ENCODE measurements around the gene BARX1.

Gene BARX1

DNA sequence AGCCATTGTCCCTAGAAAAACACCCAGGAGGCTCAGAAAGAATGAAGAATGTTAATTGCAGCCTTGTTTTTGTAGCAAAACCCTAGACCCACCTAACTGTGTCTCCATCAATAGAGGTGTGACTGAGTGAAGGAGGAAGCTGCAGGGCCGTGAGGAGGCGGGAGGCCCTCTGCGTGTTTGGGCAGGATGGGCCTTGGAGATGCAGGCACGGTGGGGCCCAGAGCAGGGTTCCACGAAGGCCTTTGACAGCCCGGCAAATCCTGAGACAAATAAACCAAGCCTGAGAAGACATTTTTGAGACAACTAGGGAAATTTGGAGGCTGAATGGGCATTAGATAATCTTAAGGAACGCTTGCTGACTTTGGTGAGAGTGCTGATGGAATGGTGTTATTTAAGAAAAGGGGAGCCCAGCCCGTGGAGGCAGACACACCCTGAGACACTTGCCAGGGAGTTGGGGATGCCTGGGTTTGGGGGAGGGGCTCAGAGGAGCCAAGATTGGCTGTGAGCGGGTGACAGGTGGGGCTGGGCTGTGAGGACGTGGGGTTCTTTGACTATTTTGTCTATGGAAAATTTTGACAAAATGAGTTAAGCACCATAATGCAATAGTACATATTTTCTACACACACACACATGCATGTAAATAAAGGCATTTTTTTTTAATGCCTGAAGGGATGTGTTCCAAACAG is 48.8 kb downstream of the BARX1 start:
- Histone ChIP-seq H3K4me1 (ENCODE audit: control insufficient read depth, insufficient read depth, low read length) (no peaks in the 10 kb centered on the region), H3K36me3 (ENCODE audit: control insufficient read depth, insufficient read depth, low read length) (no peaks in the 10 kb centered on the region), H3K27ac (ENCODE audit: low read length) (no peak overlapping the region), H3K27me3 (ENCODE audit: control insufficient read depth, insufficient read depth, low read length) (no peaks in the 10 kb centered on the region), H3K9me3 (ENCODE audit: control insufficient read depth, insufficient read depth, low read length) (no peaks in the 10 kb centered on the region), H3K4me3 (ENCODE audit: low read length) (no peak overlapping the region)
- DNase-seq (ENCODE audit: low read depth, low spot score), result no peak
- no CpG with 5 or more reads among the region's 10 CpGs for WGBS (ENCODE audit: insufficient coverage, insufficient read length)

DNA sequence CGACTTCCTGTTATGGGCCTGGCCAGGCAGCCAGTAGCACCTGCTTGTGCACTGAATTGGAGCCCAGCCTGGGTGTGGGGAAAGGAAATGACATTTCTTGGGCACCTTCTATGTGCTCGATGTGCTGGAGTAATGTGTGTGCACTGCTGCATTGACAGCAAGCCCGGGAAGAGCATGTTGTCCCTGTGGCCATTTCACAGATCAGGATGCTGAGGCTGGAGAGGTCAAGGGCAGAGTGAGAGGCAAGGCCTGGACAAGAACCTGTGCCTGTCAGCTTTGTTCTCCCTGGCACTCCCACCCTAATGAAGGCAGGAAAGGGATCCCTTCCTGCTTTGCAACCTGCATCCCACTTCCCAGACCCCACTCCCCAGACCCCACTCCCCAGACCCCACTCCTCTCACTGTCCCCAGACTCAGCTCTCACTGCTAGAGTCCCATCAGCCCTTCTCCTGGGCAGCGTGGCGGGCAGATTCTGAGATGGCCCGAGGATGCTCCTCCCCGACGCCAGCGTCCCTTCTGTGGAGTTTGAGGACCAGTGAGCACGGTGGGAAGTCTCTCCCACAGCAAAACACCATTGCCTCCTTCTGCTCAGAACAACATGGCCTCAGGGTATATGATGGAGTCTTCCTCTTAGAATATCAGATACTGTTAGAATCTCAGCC is 49.6 kb downstream of the BARX1 start:
- Histone ChIP-seq H3K9me3 (ENCODE audit: control insufficient read depth, insufficient read depth, low read length) (no peaks in the 10 kb centered on the region), H3K4me3 (ENCODE audit: low read length) (no peak overlapping the region), H3K4me1 (ENCODE audit: control insufficient read depth, insufficient read depth, low read length) (no peaks in the 10 kb centered on the region), H3K36me3 (ENCODE audit: control insufficient read depth, insufficient read depth, low read length) (no peaks in the 10 kb centered on the region), H3K27me3 (ENCODE audit: control insufficient read depth, insufficient read depth, low read length) (no peaks in the 10 kb centered on the region), H3K27ac (ENCODE audit: low read length) (no peak overlapping the region)
- no CpG with 5 or more reads among the region's 10 CpGs for WGBS (ENCODE audit: insufficient coverage, insufficient read length)
- no peak for DNase-seq (ENCODE audit: low read depth, low spot score)

DNA sequence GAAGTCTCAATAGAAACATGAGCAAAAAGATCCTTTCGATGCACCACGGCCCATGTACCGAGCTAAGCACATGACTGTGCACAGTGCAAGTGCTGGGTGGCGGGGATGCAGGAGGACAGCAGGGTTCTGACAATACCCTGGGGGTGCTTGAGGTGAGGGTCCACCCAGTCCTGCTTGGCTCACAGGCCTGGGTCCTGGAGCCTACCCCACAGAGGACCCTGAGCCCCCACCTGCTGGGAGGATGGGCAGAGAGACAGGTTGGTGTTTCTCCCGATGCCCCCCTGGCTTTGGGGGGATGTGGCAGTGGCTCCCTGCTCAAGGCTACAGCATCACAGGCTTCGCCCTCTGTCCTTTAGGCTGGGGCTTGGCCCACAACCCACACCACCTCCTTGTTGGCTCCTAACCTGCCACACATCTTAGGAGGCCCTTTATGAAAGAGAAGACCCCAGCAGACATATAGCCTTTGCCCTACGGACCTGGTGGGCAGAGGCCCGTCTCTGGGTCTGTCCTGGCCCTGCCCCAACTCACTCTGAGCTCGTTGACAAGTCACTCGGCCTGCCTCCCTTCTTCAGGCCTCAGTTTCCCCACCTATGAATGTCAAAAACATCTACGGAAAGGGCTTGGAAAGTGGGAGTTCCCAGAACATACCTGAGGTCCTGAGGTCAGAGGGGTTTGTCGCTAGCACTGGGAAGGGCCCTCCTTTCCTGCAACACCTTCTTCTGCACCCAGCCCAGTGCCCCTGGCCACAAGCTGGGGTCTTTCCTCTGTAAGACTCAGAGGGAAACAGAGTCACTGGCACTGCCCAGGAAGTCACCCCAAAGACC is 50.3 kb downstream of the BARX1 start:
- DNase-seq (ENCODE audit: low read depth, low spot score), result no peak
- Histone ChIP-seq H3K9me3 (ENCODE audit: control insufficient read depth, insufficient read depth, low read length) (no peaks in the 10 kb centered on the region), H3K36me3 (ENCODE audit: control insufficient read depth, insufficient read depth, low read length) (no peaks in the 10 kb centered on the region), H3K27ac (ENCODE audit: low read length) (no peak overlapping the region), H3K4me3 (ENCODE audit: low read length) (no peak overlapping the region), H3K4me1 (ENCODE audit: control insufficient read depth, insufficient read depth, low read length) (no peaks in the 10 kb centered on the region), H3K27me3 (ENCODE audit: control insufficient read depth, insufficient read depth, low read length) (no peaks in the 10 kb centered on the region)
- no CpG with 5 or more reads among the region's 12 CpGs for WGBS (ENCODE audit: insufficient coverage, insufficient read length)

DNA sequence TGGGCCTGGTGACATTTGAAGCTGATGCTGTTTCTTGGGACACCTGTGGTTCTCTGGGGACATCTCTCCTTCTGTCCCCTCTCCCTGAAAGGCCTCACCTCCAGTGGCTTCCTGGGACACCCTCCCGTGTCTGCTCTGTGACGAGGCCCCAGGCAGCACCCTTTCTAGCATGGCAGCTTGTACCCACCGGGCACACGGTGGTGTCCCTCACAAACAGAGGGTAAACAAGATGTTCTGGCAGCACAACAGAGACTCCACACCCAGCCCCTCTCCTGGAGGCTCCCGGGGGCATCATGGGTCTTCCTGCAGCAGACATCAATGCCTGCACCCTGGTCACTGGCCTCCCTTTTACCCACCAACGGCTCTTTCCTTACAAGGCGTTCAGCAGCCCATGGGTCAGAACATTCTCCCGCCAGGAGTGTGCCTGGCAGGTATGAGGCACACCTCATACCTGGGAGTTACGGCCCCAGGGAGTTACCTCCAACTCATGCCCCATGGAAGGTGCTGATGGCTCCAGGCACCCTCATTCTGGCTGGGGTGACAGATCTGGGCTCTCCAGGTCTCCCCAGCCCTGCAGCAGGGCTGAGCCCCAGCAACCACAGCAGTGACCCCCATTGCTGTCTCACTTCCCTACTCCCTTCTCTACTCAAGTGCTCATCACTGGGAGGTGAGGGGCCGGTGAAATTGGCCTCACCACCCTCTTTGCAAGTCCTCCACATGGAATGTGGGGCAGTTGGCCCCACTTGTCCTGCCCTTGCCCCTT is 51.1 kb downstream of the BARX1 start:
- no CpG with 5 or more reads among the region's 10 CpGs for WGBS (ENCODE audit: insufficient coverage, insufficient read length)
- DNase-seq (ENCODE audit: low read depth, low spot score), result no peak
- Histone ChIP-seq H3K4me3 (ENCODE audit: low read length) (no peak overlapping the region), H3K27me3 (ENCODE audit: control insufficient read depth, insufficient read depth, low read length) (no peaks in the 10 kb centered on the region), H3K36me3 (ENCODE audit: control insufficient read depth, insufficient read depth, low read length) (no peaks in the 10 kb centered on the region), H3K9me3 (ENCODE audit: control insufficient read depth, insufficient read depth, low read length) (no peaks in the 10 kb centered on the region), H3K4me1 (ENCODE audit: control insufficient read depth, insufficient read depth, low read length) (no peaks in the 10 kb centered on the region), H3K27ac (ENCODE audit: low read length) (no peak overlapping the region)

DNA sequence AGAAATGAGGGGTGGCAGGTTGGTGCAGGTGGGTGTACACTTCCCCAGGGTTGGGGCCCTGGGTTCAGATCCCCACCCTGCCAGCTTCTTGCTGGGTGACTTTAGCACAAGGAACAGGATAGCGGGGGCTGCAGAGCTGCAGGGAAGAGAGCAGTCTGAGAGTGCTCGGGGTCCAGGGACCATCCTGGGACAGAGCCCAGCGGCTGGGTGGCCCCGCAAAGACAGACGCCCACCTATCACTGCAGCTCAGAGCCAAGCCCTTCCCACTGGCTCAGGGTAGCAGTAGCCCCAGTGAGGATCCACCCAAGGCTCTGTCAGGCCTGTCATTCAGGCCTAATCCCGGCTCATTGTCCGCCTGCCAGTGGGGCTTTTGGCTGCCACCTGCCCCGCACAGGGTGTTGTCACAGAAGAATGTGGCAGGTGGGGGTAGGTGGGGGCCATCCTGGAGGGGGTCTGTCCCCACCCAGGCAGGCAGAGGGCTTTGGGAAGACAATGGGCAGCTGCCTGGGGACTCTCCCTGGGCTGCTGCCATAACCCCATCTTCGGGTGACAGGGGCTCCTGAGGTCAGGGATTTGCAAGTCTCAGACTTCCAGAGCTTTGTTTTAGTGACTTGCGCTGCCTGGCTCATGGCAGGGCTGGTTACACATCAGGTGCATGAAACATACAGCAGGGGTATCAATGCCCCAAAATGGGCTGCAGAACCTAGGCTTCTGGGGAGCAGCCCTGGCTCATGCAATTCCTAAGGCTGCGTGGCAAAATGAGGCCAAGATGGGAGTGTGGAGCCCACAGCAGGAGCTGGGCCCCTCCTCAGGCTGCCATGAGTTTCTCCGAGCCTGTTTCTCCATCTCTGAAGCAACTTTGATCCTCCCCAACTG is 52.1 kb downstream of the BARX1 start:
- no peak overlapping the region for H3K4me3 ChIP-seq (ENCODE audit: low read length)
- no peaks in the 10 kb centered on the region for H3K27me3 ChIP-seq (ENCODE audit: control insufficient read depth, insufficient read depth, low read length)
- no CpG with 5 or more reads among the region's 12 CpGs for WGBS (ENCODE audit: insufficient coverage, insufficient read length)
- no peaks in the 10 kb centered on the region for H3K36me3 ChIP-seq (ENCODE audit: control insufficient read depth, insufficient read depth, low read length)
- no peak for DNase-seq (ENCODE audit: low read depth, low spot score)
- H3K27ac ChIP-seq (ENCODE audit: low read length), result no peak overlapping the region
- H3K4me1 ChIP-seq (ENCODE audit: control insufficient read depth, insufficient read depth, low read length), result no peaks in the 10 kb centered on the region
- H3K9me3 ChIP-seq (ENCODE audit: control insufficient read depth, insufficient read depth, low read length), result no peaks in the 10 kb centered on the region

DNA sequence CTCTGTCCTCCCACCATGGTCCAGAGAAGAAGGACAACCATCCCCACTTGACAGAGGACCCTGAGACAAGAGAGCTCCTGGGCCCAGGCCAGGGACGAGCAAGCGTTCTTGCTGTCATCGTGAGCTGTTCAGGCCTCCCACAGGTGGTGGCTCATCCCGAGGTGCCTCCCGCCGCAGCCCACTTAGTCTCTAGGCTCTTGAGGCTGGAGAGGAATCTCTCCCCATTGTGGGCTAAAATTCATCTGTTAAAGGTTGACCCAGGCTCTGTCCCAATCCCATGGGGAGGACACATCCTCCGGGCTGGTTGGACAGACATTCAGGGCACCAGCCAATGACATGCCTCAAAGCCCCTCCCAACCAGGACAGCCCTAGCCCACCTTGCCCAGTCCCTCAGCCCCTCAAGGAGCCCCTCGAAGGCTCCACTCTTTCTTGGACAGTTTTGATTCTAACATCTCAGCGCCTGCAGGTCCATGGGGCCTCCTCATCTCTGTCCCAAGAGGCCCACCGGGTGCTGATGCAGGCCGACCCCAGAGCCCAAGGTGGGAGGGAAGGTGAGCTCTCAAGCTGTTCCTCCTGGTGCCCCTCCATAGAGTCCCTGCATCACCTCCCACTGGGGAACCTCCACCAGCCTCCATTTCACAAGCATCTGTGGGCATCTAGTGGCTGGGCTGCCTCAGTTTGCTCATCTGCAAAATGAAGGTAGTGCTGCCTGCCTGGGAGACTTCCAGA is 52.9 kb downstream of the BARX1 start:
- DNase-seq (ENCODE audit: low read depth, low spot score), result no peak
- no CpG with 5 or more reads among the region's 11 CpGs for WGBS (ENCODE audit: insufficient coverage, insufficient read length)

More for the DNA sequence above, 52.9 kb downstream of the BARX1 start:
- no peaks in the 10 kb centered on the region for H3K27me3 ChIP-seq (ENCODE audit: control insufficient read depth, insufficient read depth, low read length)
- H3K9me3 ChIP-seq (ENCODE audit: control insufficient read depth, insufficient read depth, low read length), result no peaks in the 10 kb centered on the region
- no peaks in the 10 kb centered on the region for H3K36me3 ChIP-seq (ENCODE audit: control insufficient read depth, insufficient read depth, low read length)
- H3K4me3 ChIP-seq (ENCODE audit: low read length), result no peak overlapping the region
- no peak overlapping the region for H3K27ac ChIP-seq (ENCODE audit: low read length)
- H3K4me1 ChIP-seq (ENCODE audit: control insufficient read depth, insufficient read depth, low read length), result no peaks in the 10 kb centered on the region

Data from iPS DF 6.9 (cell line).